Hepatocyte (in vitro differentiated cells): ENCODE data around the gene TCAP. TPM values are rescaled to one million over a fixed set of nuclear protein-coding genes. Genes with fewer than 3 reads are reported as not detected.

Experiments used
- DNase-seq: peaks from one replicate; pipeline ENCODE4 v3.0.0-alpha.2; 2016; ENCODE audit warnings: low spot score
- H2AFZ ChIP-seq: fragments of 200-600 bp; sonication (generic); 2 replicates; pipeline ENCODE4 v1.6.0; 2016; ENCODE audit warnings: antibody characterized with exemption, mild to moderate bottlenecking
- H3K27ac ChIP-seq: fragments of 200-600 bp; sonication (generic); 2 replicates; pipeline ENCODE4 v1.5.1; 2016; ENCODE audit warnings: mild to moderate bottlenecking
- H3K27me3 ChIP-seq: fragments of 200-600 bp; sonication (generic); 2 replicates; pipeline ENCODE4 v1.6.1; 2016
- H3K36me3 ChIP-seq: fragments of 200-600 bp; sonication (generic); replicated peaks from 2 replicates; pipeline ENCODE4 v1.5.1; 2016; ENCODE audit warnings: low read depth; ENCODE audit not compliant: insufficient read depth
- H3K4me1 ChIP-seq: fragments of 200-600 bp; sonication (generic); 2 replicates; pipeline ENCODE4 v1.5.1; 2016; ENCODE audit warnings: mild to moderate bottlenecking, moderate library complexity; ENCODE audit not compliant: insufficient read depth
- H3K4me2 ChIP-seq: fragments of 200-600 bp; sonication (generic); 2 replicates; pipeline ENCODE4 v1.6.0; 2016
- H3K4me3 ChIP-seq: fragments of 200-600 bp; sonication (generic); 2 replicates; pipeline ENCODE4 v1.5.1; 2016; ENCODE audit warnings: mild to moderate bottlenecking
- H3K79me2 ChIP-seq: fragments of 200-600 bp; sonication (generic); 2 replicates; pipeline ENCODE4 v1.6.0; 2017; ENCODE audit warnings: mild to moderate bottlenecking
- H3K9me2 ChIP-seq: fragments of 200-600 bp; sonication (generic); replicated peaks from 2 replicates; pipeline ENCODE4 v1.6.0; 2017; ENCODE audit warnings: mild to moderate bottlenecking; ENCODE audit not compliant: insufficient read depth
- H3K9me3 ChIP-seq: fragments of 200-600 bp; sonication (generic); 2 replicates; pipeline ENCODE4 v1.5.1; 2016; ENCODE audit warnings: low read depth, mild to moderate bottlenecking
- H4K20me1 ChIP-seq: fragments of 200-600 bp; sonication (generic); 2 replicates; pipeline ENCODE4 v1.6.0; 2016; ENCODE audit warnings: mild to moderate bottlenecking; ENCODE audit not compliant: insufficient read depth, poor library complexity, severe bottlenecking
- CTCF ChIP-seq: fragments of 200-600 bp; sonication (generic); IDR thresholded peaks from 2 replicates; pipeline ENCODE4 v1.5.1; 2016; ENCODE audit warnings: antibody characterized with exemption, mild to moderate bottlenecking; ENCODE audit not compliant: poor library complexity
- EZH2 ChIP-seq: fragments of 200-600 bp; sonication (generic); IDR thresholded peaks from 2 replicates; pipeline ENCODE4 v1.6.1; 2016; ENCODE audit warnings: antibody characterized with exemption, mild to moderate bottlenecking, borderline replicate concordance
- EZH2phosphoT487 ChIP-seq: fragments of 200-600 bp; sonication (generic); IDR thresholded peaks from one replicate; pipeline ENCODE4 v1.6.1; 2018; ENCODE audit warnings: antibody characterized with exemption, mild to moderate bottlenecking, low read depth, moderate library complexity; ENCODE audit not compliant: unreplicated experiment, severe bottlenecking
- WGBS: methylation state at CpG from one replicate; pipeline ENCODE4 v1.1.6; 2016; ENCODE audit warnings: low lambda C conversion rate; ENCODE audit errors: missing lambda C conversion rate; 5-methylcytosine and 5-hydroxymethylcytosine counted together
- polyA plus RNA-seq: library from polyadenylated mRNA; unstranded; fragments of >200 nt; fragmentation: Nextera tagmentation; extraction: Ambion mirVana; gene quantifications from 2 replicates; pipeline ENCODE4 v1.2.1, GENCODE V29; 2016
- total RNA-seq: library from RNA; depleted of rRNA; stranded (reverse); fragments of >200 nt; gene quantifications from 2 replicates; pipeline ENCODE4 v1.2.3, GENCODE V29; 2014

The TCAP gene
- total and polyA plus RNA-seq, 2 experiments from 2014 or later, result 0.64 to 0.90 TPM

GRCh38 chr17:39687101-39687545 lies 22.0 kb downstream of the TCAP start:
- Histone ChIP-seq H3K79me2 (no peaks in the 10 kb centered on the region), H2AFZ (peak overlapping the region; percentile 95), H3K27ac (peak overlapping the region; percentile 85), H3K4me1 (peaks cover 16% of the 10 kb centered on the region), H3K4me3 (peak overlapping the region; percentile 46), H4K20me1 (no peaks in the 10 kb centered on the region), H3K9me2 (no peaks in the 10 kb centered on the region), H3K27me3 (no peaks in the 10 kb centered on the region), H3K9me3 (no peaks in the 10 kb centered on the region), H3K4me2 (peak overlapping the region; percentile 86), H3K36me3 (no peaks in the 10 kb centered on the region)
- no peak for TF ChIP-seq CTCF
- TF ChIP-seq EZH2phosphoT487, result no peak
- TF ChIP-seq EZH2, result no peak
- DNase-seq, result no peak
- 42% methylated on average over 6 of the region's 6 CpGs for WGBS

GRCh38 chr17:39687546-39688474 lies 22.7 kb downstream of the TCAP start, which contains the start of gene PGAP3:
TSS of gene PGAP3 (minus strand) at chr17:39688057. CDS start at chr17:39688014, 43 bp downstream.
- Histone ChIP-seq H3K27ac (peak within 1 kb of the TSS; percentile 85), H3K4me3 (peak within 1 kb of the TSS; percentile 46), H3K9me2 (no peaks in the 10 kb centered on the region), H3K36me3 (no peaks in the 10 kb centered on the region), H3K9me3 (no peaks in the 10 kb centered on the region), H3K27me3 (no peaks in the 10 kb centered on the region), H3K4me1 (peaks cover 16% of the 10 kb centered on the region), H4K20me1 (no peaks in the 10 kb centered on the region), H2AFZ (peak within 1 kb of the TSS; percentile 95), H3K79me2 (no peaks in the 10 kb centered on the region), H3K4me2 (peak within 1 kb of the TSS; percentile 86)
- WGBS, result 5% methylated on average over 40 of the region's 45 CpGs
- no peak for TF ChIP-seq CTCF
- DNase-seq, result peak; percentile 92

- Histone ChIP-seq H3K27me3 (no peaks in the 10 kb centered on the region), H3K36me3 (no peaks in the 10 kb centered on the region), H2AFZ (peak overlapping the region; percentile 95), H3K9me3 (no peaks in the 10 kb centered on the region), H3K4me3 (peak overlapping the region; percentile 46), H3K4me2 (peak overlapping the region; percentile 86), H3K79me2 (no peaks in the 10 kb centered on the region), H4K20me1 (no peaks in the 10 kb centered on the region), H3K4me1 (peaks cover 16% of the 10 kb centered on the region), H3K9me2 (no peaks in the 10 kb centered on the region), H3K27ac (peak overlapping the region; percentile 85)
- 15% methylated on average over 6 of the region's 6 CpGs for WGBS
- DNase-seq, result no peak
- no peak for TF ChIP-seq EZH2phosphoT487
- TF ChIP-seq CTCF, result no peak
- TF ChIP-seq EZH2, result no peak
Observed at GRCh38 chr17:39688475-39688835, 23.3 kb downstream of the TCAP start.
